Pancreas (tissue), 10 donors: ENCODE results near the gene NSRP1. TPM values are rescaled to one million over a fixed set of nuclear protein-coding genes. Genes with fewer than 3 reads are reported as not detected.

Experiments
- ATAC-seq, 4 donors: fragments of 200-7000 bp; cut with Tn5 transposase; one replicate each; pipeline versions ENCODE4 v1.8.0 to v1.9.1; 2020; ENCODE audit warnings: mild to moderate bottlenecking in 4 of 4, moderate library complexity in 4 of 4
- DNase-seq, 6 donors: peaks; one replicate each; pipeline ENCODE4 v3.0.0-alpha.2; 2020
- FAIRE-seq: peaks from 2 replicates; lab custom pipeline; 2012; peaks lifted over from hg19 to GRCh38; lab: Jason Lieb, UNC
- H3K27ac ChIP-seq, 4 donors: fragments of 200-600 bp; sonication (generic); 1 replicate in 3 of 4; 2 replicates in 1 of 4; pipeline versions ENCODE4 v1.5.0 to v1.8.0; 2020
- H3K27me3 ChIP-seq, 4 donors: fragments of 200-600 bp; one replicate each; pipeline ENCODE4 v1.8.0; 2021
- H3K36me3 ChIP-seq, 3 donors: fragments of 200-600 bp; sonication (generic) in 1 of 3; one replicate each; pipeline versions ENCODE4 v1.5.0 to v1.8.0; 2020 to 2021
- H3K4me1 ChIP-seq, 3 donors: fragments of 200-600 bp; one replicate each; pipeline ENCODE4 v1.8.0; 2021
- H3K4me3 ChIP-seq, 4 donors: fragments of 200-600 bp; sonication (generic) in 2 of 4; one replicate each; pipeline versions ENCODE4 v1.5.0 to v1.8.0; 2020 to 2021
- H3K9me3 ChIP-seq, 4 donors: fragments of 200-600 bp; one replicate each; pipeline ENCODE4 v1.8.0; 2021
- CTCF ChIP-seq, 4 donors: fragments of 200-600 bp; sonication (generic) in 3 of 4; IDR thresholded peaks; one replicate each; pipeline versions ENCODE4 v1.5.0 to v1.8.0; 2021; ENCODE audit warnings: antibody characterized with exemption in 4 of 4
- WGBS, 2 donors: extraction: QIAGEN DNeasy Blood & Tissue Kit; methylation state at CpG; one replicate each; pipeline ENCODE4 v1.1.7; 2013; 5-methylcytosine and 5-hydroxymethylcytosine counted together
- intact Hi-C, 3 donors: fragments of 100-400 bp; cut with DNase I; formaldehyde crosslinking; loops; one replicate each; pipeline versions ENCODE4 v1.11.1 to v1.14.2; 2022
- polyA plus RNA-seq, 2 donors: library from polyadenylated mRNA; stranded (reverse); fragments of 200-250 nt; gene quantifications; one replicate each; pipeline ENCODE4 v1.2.3, GENCODE V29; 2013
- total RNA-seq, 6 donors: library from RNA; stranded (reverse); fragmentation: NEBNext Ultra II Directional in 4 of 6; extraction: Animal tissue kit (Norgen Biotek cat#: 25700) in 4 of 6; gene quantifications; one replicate each; pipeline versions ENCODE4 v1.2.1 to v1.2.4, GENCODE V29; 2021 to 2023
- donor health status: healthy with polysubstance abuse.
- donor health status: DM: no; HTN: no; CAD: no; lungs with moderate emphysema.
- donor health status: DM: no; HTN: no; CAD: no.
- donor health status: control.
- donor health status: control.
- donor health status: Bipolar disorder and iron deficiency.
- donor health status: DM: yes; HTN: yes; CAD: no.
- donor health status: DM: no; HTN: no; CAD: no.
- donor health status: DM: no; HTN: no; CAD: no.
- donor health status: DM: yes; HTN: yes; CAD: no.

The NSRP1 gene
- total and polyA plus RNA-seq, 8 donors, result 13.8 to 24.2 (median 15.2) TPM

DNA sequence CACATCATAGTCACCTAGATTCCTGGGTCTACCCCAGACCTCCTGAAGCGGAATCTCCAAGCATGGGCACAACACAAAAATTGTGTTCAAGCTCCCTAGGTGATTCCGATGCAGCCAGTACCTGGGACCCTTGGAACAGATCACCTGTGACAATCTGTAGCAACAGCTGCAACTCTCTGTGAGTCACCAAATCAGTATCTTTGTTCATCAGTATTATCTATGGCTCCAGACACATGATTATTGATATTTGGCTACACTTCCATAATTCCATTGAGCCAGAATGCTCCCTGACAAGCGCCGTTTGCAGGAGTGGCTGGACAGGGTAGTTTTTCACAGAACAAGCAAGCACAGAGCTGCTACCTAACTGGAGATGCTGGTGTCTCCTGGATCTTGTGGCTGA, 102.7 kb downstream of the NSRP1 start:
- intact Hi-C loops, result no loop called here
- Histone ChIP-seq H3K4me1 (no peaks in the 10 kb centered on the region), H3K27ac (no peak overlapping the region), H3K9me3 (no peaks in the 10 kb centered on the region), H3K27me3 (no peaks in the 10 kb centered on the region), H3K4me3 (no peak overlapping the region), H3K36me3 (no peaks in the 10 kb centered on the region)
- FAIRE-seq, result no peak
- no peak for ATAC-seq
- no peak for DNase-seq
- TF ChIP-seq CTCF (IDR thresholded peaks at IDR 0.05), result no peak
- WGBS, 2 donors, result 68 to 81% methylated on average over 4 of the region's 4 CpGs

GRCh38 chr17:30219833-30220232, 103.2 kb downstream of the NSRP1 start:
- no peak overlapping the region for H3K27ac ChIP-seq
- no peak for TF ChIP-seq CTCF (IDR thresholded peaks at IDR 0.05)

GRCh38 chr17:30220414-30220813, 103.8 kb downstream of the NSRP1 start:
- no peaks in the 10 kb centered on the region for H3K9me3 ChIP-seq
- TF ChIP-seq CTCF (IDR thresholded peaks at IDR 0.05), result no peak
- no peak for FAIRE-seq
- intact Hi-C loops, result no loop called here
- H3K36me3 ChIP-seq, result no peaks in the 10 kb centered on the region
- H3K4me3 ChIP-seq, result no peak overlapping the region
- H3K4me1 ChIP-seq, result no peaks in the 10 kb centered on the region
- H3K27ac ChIP-seq, result no peak overlapping the region
- DNase-seq, result no peak
- no peak for ATAC-seq
- WGBS, 2 donors, result 84 to 88% methylated on average over 5 of the region's 5 CpGs
- no peaks in the 10 kb centered on the region for H3K27me3 ChIP-seq

More at GRCh38 chr17:30219833-30220232, 103.2 kb downstream of the NSRP1 start:
- no peak for ATAC-seq
- FAIRE-seq, result no peak
- Histone ChIP-seq H3K9me3 (no peaks in the 10 kb centered on the region), H3K4me3 (no peak overlapping the region), H3K27me3 (no peaks in the 10 kb centered on the region), H3K4me1 (no peaks in the 10 kb centered on the region), H3K36me3 (no peaks in the 10 kb centered on the region)
- intact Hi-C loops, result no loop called here
- DNase-seq, result no peak
- WGBS, 2 donors, result 54 to 56% methylated on average over 7 of the region's 7 CpGs

GRCh38 chr17:30221346-30221745, 104.7 kb downstream of the NSRP1 start:
- no peaks in the 10 kb centered on the region for H3K36me3 ChIP-seq
- H3K27ac ChIP-seq, result no peak overlapping the region
- TF ChIP-seq CTCF (IDR thresholded peaks at IDR 0.05), result no peak
- 73 to 88% methylated on average over 8 to 10 of the region's 10 CpGs for WGBS, 2 donors
- H3K9me3 ChIP-seq, result no peaks in the 10 kb centered on the region
- ATAC-seq (no peak), DNase-seq (no peak), FAIRE-seq (no peak)
- intact Hi-C loops, result no loop called here
- H3K27me3 ChIP-seq, result no peaks in the 10 kb centered on the region
- no peak overlapping the region for H3K4me3 ChIP-seq
- no peaks in the 10 kb centered on the region for H3K4me1 ChIP-seq

DNA sequence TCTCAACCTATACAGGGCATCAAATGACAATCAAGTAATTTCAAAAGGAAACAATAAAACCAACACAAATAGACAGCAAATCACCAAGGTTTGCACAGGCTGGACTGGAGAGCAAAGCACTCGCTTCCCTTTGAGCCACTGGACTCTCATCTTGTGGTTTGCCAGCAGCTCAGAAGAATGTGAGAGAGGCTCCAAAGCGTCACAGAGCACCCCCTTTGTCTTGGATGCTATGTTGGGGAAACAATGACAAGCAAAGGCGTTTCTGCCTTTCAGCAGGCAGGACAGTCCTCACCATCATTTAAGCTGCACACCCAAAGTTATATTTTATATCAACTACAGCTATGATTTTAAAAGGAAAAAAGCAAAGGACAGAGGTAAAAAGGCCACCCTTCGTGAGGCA, 105.6 kb downstream of the NSRP1 start:
- DNase-seq, result no peak
- Histone ChIP-seq H3K9me3 (no peaks in the 10 kb centered on the region), H3K36me3 (no peaks in the 10 kb centered on the region), H3K4me3 (no peak overlapping the region), H3K27ac (no peak overlapping the region), H3K4me1 (no peaks in the 10 kb centered on the region), H3K27me3 (no peaks in the 10 kb centered on the region)
- intact Hi-C loops, result no loop called here
- TF ChIP-seq CTCF (IDR thresholded peaks at IDR 0.05), result no peak
- WGBS, 2 donors, result 82 to 89% methylated on average over 4 of the region's 4 CpGs
- ATAC-seq, result no peak
- no peak for FAIRE-seq
